Adrenal gland (tissue), 12 donors: ENCODE data around the gene IGSF3. TPM values are rescaled to one million over a fixed set of nuclear protein-coding genes. Genes with fewer than 3 reads are reported as not detected.
A peak's percentile ranks its signal among the peaks of the same experiment; 100 is the strongest.
"Not testable (repeated sequence)": the region's sequence is repeated elsewhere in the genome, so short reads cannot be mapped to it uniquely, and the experiment has no call there.

Experiments used
- DNase-seq, 7 donors: peaks; one replicate each; pipeline ENCODE4 v3.0.0-alpha.2; 2019 to 2020
- H3K27ac ChIP-seq, 5 donors: fragments of 200-600 bp; sonication (generic) in 4 of 5; 1 replicate in 3 of 5; 2 replicates in 2 of 5; pipeline versions ENCODE4 v1.5.1 to v1.8.0; 2016 to 2020; ENCODE audit warnings: mild to moderate bottlenecking in 1 of 5
- H3K27me3 ChIP-seq: fragments of 200-600 bp; 2 replicates; pipeline ENCODE4 v1.8.0; 2021
- H3K36me3 ChIP-seq, 2 donors: fragments of 200-600 bp; replicated peaks in 1 of 2; 1 replicate in 1 of 2; 2 replicates in 1 of 2; pipeline versions ENCODE4 v1.5.1 to v1.8.0; 2018 to 2022
- H3K4me1 ChIP-seq, 2 donors: fragments of 200-600 bp; replicated peaks in 1 of 2; 1 replicate in 1 of 2; 2 replicates in 1 of 2; pipeline versions ENCODE4 v1.5.1 to v1.8.0; 2018 to 2021
- H3K4me3 ChIP-seq, 4 donors: fragments of 200-600 bp; sonication (generic) in 3 of 4; one replicate each; pipeline ENCODE4 v1.5.1; 2016 to 2018
- H3K9me3 ChIP-seq, 3 donors: fragments of 200-600 bp; sonication (generic) in 1 of 3; replicated peaks in 1 of 3; 1 replicate in 2 of 3; 2 replicates in 1 of 3; pipeline versions ENCODE4 v1.5.1 to v1.8.0; 2016 to 2021
- POLR2A ChIP-seq, 2 donors: fragments of 450-650 bp; IDR thresholded peaks; one replicate each; pipeline ENCODE4 v1.6.1; 2017; ENCODE audit warnings: antibody characterized with exemption in 2 of 2, mild to moderate bottlenecking in 2 of 2, moderate library complexity in 1 of 2
- WGBS, 4 donors: extraction: QIAGEN DNeasy Blood & Tissue Kit in 2 of 4; methylation state at CpG; one replicate each; pipeline versions ENCODE4 v1.1.5 to v1.1.7; 2013 to 2017; 5-methylcytosine and 5-hydroxymethylcytosine counted together
- intact Hi-C, 2 donors: fragments of 100-400 bp; cut with DNase I; formaldehyde crosslinking; loops; one replicate each; pipeline versions ENCODE4 v1.14.1 to v1.15.0; 2022 to 2023
- polyA plus RNA-seq, 3 donors: library from polyadenylated mRNA; stranded (reverse); fragments of 200-250 nt in 2 of 3; fragments of 350-450 nt in 1 of 3; fragmentation: Illumina TruSeq in 1 of 3; extraction: RNeasy Lipid Tissue Mini Kit (QIAGEN cat#74804) in 1 of 3; gene quantifications; one replicate each; pipeline ENCODE4 v1.2.3, GENCODE V29; 2013 to 2014
- total RNA-seq, 9 donors: library from RNA; depleted of rRNA in 4 of 9; stranded (reverse); fragments of >200 nt in 4 of 9; fragments of 120-200 nt in 1 of 9; fragmentation: NEBNext Ultra II Directional in 1 of 9; extraction: Animal tissue kit (Norgen Biotek cat#: 25700) in 1 of 9; gene quantifications; one replicate each; pipeline versions ENCODE4 v1.1.0 to v1.2.4, GENCODE V29; 2013 to 2023
- TF ChIP-seq, protein P1 (sequence below), 6 experiments: fragments of 450-650 bp in 4 of 6; fragments of 200-600 bp in 2 of 6; sonication (generic) in 1 of 6; IDR thresholded peaks; 1 replicate in 5 of 6; 2 replicates in 1 of 6; pipeline versions ENCODE4 v1.5.1 to v1.8.0; 2016 to 2021; ENCODE audit warnings: antibody characterized with exemption in 6 of 6, mild to moderate bottlenecking in 2 of 6, moderate library complexity in 1 of 6
- donor health status: healthy with polysubstance abuse.
- donor health status: Bipolar disorder and iron deficiency.
- donor health status: DM: yes; HTN: yes; CAD: no.
- donor health status: DM: no; HTN: no; CAD: no.
- donor health status: DM: no; HTN: no; CAD: no.
- donor health status: DM: yes; HTN: yes; CAD: no.

Gene IGSF3
- total and polyA plus RNA-seq, 12 donors: 0.67 to 12.1 (median 2.2) TPM

DNA sequence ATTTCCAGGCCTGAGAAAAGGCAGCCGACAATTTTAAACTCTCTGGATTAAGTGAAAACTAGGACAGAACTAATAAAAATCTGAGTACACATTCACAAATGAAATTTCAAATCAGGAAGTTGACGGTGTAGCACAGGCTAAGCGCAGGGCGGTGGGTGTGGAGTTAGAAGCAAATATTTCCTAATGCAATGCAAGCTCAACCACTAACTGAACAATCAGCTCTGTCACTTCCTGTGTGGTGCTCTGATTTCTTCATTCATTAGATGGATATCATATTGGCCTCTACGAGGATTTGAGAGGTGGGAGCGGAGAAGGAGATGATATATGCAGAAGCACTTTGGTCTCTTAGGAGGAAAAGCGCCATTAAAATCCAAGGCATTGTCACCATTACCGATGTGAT is 61.5 kb downstream of the IGSF3 start:
- H3K27me3 ChIP-seq, H3K36me3 ChIP-seq, intact Hi-C loops, H3K9me3 ChIP-seq, H3K27ac ChIP-seq, H3K4me1 ChIP-seq, H3K4me3 ChIP-seq: not testable (repeated sequence)
- DNase-seq: peak in 2 of 7 donors; percentile 10 to 57
- 73 to 84% (median 79%) methylated on average over 6 to 8 of the region's 8 CpGs for WGBS, 4 donors

DNA sequence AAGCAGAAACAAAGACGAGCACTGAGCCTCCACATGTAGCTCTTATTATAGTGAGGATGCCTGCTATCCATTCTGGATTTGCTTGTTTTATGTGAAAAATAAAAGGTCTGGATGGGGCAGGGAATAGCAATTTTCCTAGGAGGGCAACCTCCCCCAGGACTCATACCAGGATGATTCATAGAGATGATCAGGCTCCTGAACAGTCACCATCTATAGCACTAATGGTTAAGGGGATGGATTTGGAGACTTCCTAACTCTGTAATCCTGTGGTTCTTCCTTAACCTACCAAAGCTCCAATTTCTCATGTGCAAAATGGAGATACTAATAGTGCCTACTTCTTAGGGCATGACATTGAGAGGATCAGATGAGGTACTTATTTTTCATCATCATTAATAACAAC is 62.2 kb downstream of the IGSF3 start:
- Histone ChIP-seq H3K9me3 (no peaks in the 10 kb centered on the region), H3K4me1 (no peaks in the 10 kb centered on the region), H3K27ac (no peak overlapping the region), H3K27me3 (no peaks in the 10 kb centered on the region), H3K36me3 (no peaks in the 10 kb centered on the region), H3K4me3 (no peak overlapping the region)
- 90 to 96% (median 93%) methylated on average over 1 of the region's 1 CpG for WGBS, 4 donors
- TF ChIP-seq, protein P1, sequence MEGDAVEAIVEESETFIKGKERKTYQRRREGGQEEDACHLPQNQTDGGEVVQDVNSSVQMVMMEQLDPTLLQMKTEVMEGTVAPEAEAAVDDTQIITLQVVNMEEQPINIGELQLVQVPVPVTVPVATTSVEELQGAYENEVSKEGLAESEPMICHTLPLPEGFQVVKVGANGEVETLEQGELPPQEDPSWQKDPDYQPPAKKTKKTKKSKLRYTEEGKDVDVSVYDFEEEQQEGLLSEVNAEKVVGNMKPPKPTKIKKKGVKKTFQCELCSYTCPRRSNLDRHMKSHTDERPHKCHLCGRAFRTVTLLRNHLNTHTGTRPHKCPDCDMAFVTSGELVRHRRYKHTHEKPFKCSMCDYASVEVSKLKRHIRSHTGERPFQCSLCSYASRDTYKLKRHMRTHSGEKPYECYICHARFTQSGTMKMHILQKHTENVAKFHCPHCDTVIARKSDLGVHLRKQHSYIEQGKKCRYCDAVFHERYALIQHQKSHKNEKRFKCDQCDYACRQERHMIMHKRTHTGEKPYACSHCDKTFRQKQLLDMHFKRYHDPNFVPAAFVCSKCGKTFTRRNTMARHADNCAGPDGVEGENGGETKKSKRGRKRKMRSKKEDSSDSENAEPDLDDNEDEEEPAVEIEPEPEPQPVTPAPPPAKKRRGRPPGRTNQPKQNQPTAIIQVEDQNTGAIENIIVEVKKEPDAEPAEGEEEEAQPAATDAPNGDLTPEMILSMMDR (IDR thresholded peaks at IDR 0.05): no peak
- TF ChIP-seq POLR2A (IDR thresholded peaks at IDR 0.05): no peak
- DNase-seq: no peak
- intact Hi-C loops: no loop called here

DNA sequence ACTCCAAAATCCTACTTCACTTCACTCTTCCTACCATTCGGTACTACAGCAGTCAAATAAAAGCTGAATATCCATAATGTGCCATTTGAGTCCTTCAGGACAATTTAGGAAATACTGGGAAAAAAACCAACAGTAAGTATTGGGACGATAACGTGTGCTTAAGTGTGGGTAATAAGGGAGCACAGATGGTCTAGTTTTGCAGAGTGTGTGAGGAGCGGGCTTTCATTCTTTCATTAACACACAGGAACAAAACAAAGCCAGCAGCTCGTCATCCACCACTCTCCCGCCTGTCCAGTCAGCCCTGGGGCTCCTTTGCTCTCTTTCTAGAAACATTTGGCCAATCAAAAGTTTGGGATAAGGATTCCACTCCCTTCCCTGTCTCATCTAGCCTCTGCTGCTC is 63.1 kb downstream of the IGSF3 start:
- WGBS, 4 donors: 82 to 90% (median 88%) methylated on average over 6 of the region's 6 CpGs
- H3K27me3 ChIP-seq, intact Hi-C loops, H3K4me3 ChIP-seq, H3K9me3 ChIP-seq, DNase-seq, H3K27ac ChIP-seq, H3K4me1 ChIP-seq, H3K36me3 ChIP-seq: not testable (repeated sequence)

DNA sequence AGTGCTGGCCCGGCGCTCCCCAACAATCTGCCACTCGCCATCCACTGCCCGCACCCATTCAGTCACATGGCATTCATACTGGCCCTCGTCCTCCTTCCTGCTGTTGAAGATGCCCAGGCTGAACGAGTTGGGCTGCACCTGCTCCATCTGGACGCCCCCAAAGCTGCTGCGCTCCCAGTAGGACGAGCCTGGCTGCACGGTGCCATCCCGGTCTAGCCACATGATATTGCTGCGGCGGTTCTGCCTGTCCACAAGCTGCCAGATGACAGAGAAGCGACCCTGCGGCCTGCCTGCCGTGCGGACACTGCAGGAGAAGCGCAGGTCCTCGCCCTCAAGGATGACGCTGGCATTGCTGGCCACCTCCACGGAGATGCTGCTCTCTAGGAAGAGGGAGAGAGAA is 63.9 kb downstream of the IGSF3 start:
- H3K4me1 ChIP-seq, H3K4me3 ChIP-seq, H3K27ac ChIP-seq, DNase-seq, intact Hi-C loops, H3K27me3 ChIP-seq, H3K36me3 ChIP-seq, H3K9me3 ChIP-seq: not testable (repeated sequence)
- 87 to 96% (median 92%) methylated on average over 5 to 21 of the region's 21 CpGs for WGBS, 4 donors

DNA sequence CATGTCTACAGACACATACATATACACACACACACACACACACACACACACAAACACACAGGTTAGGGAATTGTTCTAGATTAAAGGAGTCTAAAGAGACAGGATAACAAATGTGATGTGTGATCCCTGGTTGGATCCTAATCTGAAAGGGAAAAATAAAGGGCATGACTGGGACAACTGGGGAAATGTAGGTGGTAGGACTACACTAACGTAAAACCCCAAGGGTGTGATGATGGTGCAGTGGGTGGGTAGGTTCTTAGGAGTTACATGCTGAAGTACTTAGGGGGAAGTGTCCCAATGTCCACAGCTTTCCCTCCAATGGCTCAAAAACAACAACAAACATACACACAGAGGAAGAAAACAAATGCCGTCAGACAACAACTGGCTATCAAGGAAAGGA is 68.2 kb downstream of the IGSF3 start:
- WGBS, 4 donors: 81 to 91% (median 84%) methylated on average over 2 of the region's 2 CpGs
- H3K4me3 ChIP-seq, H3K27me3 ChIP-seq, intact Hi-C loops, H3K9me3 ChIP-seq, H3K36me3 ChIP-seq, H3K4me1 ChIP-seq, DNase-seq, H3K27ac ChIP-seq: not testable (repeated sequence)

DNA sequence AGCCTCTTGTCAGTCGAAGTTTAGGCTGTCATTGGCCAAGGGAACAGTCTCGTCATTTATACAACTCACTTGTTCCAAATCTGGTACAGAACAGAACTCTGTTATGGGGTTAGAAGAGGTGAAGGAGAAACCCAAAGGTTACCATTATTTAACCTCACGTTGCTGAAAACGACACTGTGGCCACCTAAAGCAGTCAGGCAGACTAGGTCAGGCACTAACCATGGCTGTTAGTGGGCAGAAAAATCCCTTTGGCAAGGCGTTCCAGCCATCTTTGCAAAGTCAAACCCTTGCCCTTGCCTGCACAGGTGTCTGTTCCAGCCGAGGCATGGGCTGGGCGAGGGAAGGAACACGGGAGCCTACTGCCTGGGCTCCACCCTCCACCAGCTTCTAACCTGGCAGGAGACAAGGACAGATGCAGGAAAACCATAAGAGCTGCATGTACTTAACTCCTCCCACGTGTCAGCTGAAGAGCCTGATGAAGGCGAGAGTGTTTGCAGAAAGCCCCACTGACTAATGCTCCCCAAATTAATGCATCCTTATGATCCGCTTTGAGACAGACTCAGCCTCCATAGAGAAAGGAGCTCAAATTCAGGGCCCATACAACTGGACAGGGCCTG is 69.0 kb downstream of the IGSF3 start:
- H3K27me3 ChIP-seq, DNase-seq, intact Hi-C loops, H3K4me1 ChIP-seq, H3K4me3 ChIP-seq, H3K9me3 ChIP-seq, H3K36me3 ChIP-seq, H3K27ac ChIP-seq: not testable (repeated sequence)
- 83 to 90% (median 86%) methylated on average over 10 to 11 of the region's 11 CpGs for WGBS, 4 donors

DNA sequence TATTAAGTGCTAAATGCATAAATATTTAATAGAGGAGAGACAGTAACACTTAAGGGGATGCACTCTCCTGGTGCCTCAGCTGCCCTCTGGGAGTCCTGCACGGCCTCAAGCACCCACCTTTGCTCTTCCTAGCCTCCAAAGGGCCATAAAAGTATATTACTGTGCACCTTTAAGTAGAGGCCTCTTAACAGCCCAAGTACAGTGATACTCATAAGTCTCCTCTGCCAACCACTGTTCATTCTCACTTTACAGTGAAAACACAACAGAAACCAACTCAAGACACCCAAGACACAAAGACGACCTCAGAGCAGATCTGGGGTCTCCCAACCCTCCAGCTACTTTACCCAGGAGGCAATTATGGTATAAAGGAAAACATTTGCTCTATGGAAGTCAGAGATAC is 70.1 kb downstream of the IGSF3 start:
- H3K27ac ChIP-seq, H3K27me3 ChIP-seq, H3K9me3 ChIP-seq, DNase-seq, H3K4me1 ChIP-seq, H3K4me3 ChIP-seq, H3K36me3 ChIP-seq: not testable (repeated sequence)
- WGBS, 4 donors: 62 to 69% (median 67%) methylated on average over 1 to 2 of the region's 2 CpGs
- intact Hi-C loops: loop anchor here in 1 of 2 donors (2.0 kb wide), 1 partner anchor 23 kb away; no protein-coding TSS in a partner anchor

DNA sequence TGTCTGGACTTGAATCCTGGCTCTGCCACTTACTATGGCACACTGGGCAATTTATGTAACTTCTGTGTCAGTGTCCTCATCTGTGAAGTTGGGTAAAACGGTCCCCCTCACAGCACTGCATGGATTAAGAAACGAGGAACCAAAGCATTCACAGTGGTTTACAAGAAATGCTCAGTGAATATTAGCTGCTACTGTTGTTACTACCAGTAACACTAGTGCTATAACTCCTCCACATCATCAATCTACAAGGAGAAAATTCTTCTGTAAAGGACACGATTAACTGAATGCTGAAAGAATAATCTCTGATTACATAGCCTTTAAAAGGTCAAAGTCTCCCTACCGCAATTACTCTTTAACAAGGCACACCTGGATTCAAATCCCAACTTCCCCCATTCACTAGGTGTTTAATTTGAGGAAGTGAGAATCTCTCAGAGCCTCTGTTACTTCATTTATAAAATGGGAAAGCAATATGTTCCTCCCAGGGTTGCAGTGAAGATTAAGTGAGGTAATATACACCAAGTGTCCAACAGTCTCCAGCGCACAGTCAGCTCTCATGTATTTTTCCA is 70.7 kb downstream of the IGSF3 start:
- H3K9me3 ChIP-seq, H3K4me3 ChIP-seq, H3K27me3 ChIP-seq, H3K36me3 ChIP-seq, DNase-seq, H3K4me1 ChIP-seq: not testable (repeated sequence)
- 81 to 88% (median 86%) methylated on average over 5 of the region's 5 CpGs for WGBS, 4 donors
- peak overlapping the region in 1 of 5 donors; percentile 16 for H3K27ac ChIP-seq
- intact Hi-C loops: loop anchor here in 1 of 2 donors (2.0 kb wide), 1 partner anchor 22 kb away; no protein-coding TSS in a partner anchor
